H9 (cell line): ENCODE results near the gene SPTBN2. TPM values are rescaled to one million over a fixed set of nuclear protein-coding genes. Genes with fewer than 3 reads are reported as not detected.

Experiments used
- DNase-seq: peaks from one replicate; pipeline ENCODE4 v3.0.0-alpha.2; 2017
- H2AFZ ChIP-seq: one replicate; pipeline ENCODE4 v1.6.1; 2013; ENCODE audit warnings: mild to moderate bottlenecking, low read length, control low read depth, moderate library complexity
- H2AK5ac ChIP-seq: 2 replicates; pipeline ENCODE4 v1.6.1; 2013; ENCODE audit warnings: low read length, control low read depth, mixed read lengths; ENCODE audit not compliant: insufficient read length
- H2BK120ac ChIP-seq: one replicate; pipeline ENCODE4 v1.6.1; 2013; ENCODE audit warnings: low read depth, mild to moderate bottlenecking, low read length, control low read depth, inconsistent platforms; ENCODE audit not compliant: poor library complexity, severe bottlenecking
- H2BK12ac ChIP-seq: 2 replicates; pipeline ENCODE4 v1.6.1; 2013; ENCODE audit warnings: low read length, control low read depth, mixed read lengths, low read depth; ENCODE audit not compliant: insufficient read length
- H2BK15ac ChIP-seq: 2 replicates; pipeline ENCODE4 v1.6.1; 2013; ENCODE audit warnings: low read depth, low read length, control low read depth
- H2BK20ac ChIP-seq: one replicate; pipeline ENCODE4 v1.6.1; 2013; ENCODE audit warnings: low read depth, mild to moderate bottlenecking, low read length, control low read depth, inconsistent platforms; ENCODE audit not compliant: poor library complexity, severe bottlenecking
- H2BK5ac ChIP-seq: 2 replicates; pipeline ENCODE4 v1.6.1; 2013; ENCODE audit warnings: low read length, control low read depth, mixed read lengths; ENCODE audit not compliant: insufficient read length
- H3K14ac ChIP-seq: 2 replicates; pipeline ENCODE4 v1.6.1; 2013; ENCODE audit warnings: low read length, control low read depth; ENCODE audit not compliant: insufficient read depth
- H3K18ac ChIP-seq: 2 replicates; pipeline ENCODE4 v1.6.1; 2013; ENCODE audit warnings: low read depth, mild to moderate bottlenecking, mixed read lengths, low read length, control low read depth; ENCODE audit not compliant: insufficient read length
- H3K23ac ChIP-seq: 2 replicates; pipeline ENCODE4 v1.6.1; 2013; ENCODE audit warnings: low read length, control low read depth, mixed read lengths, low read depth; ENCODE audit not compliant: insufficient read length
- H3K23me2 ChIP-seq: 2 replicates; pipeline ENCODE4 v1.6.1; 2013; ENCODE audit warnings: low read depth, mild to moderate bottlenecking, mixed read lengths, low read length, control low read depth; ENCODE audit not compliant: insufficient read length, poor library complexity, severe bottlenecking
- H3K27ac ChIP-seq: 2 replicates; pipeline ENCODE4 v1.5.1; 2013; ENCODE audit warnings: low read length, control low read depth, mixed read lengths, low read depth; ENCODE audit not compliant: insufficient read length
- H3K27me3 ChIP-seq: 2 replicates; pipeline ENCODE4 v1.6.1; 2013; ENCODE audit warnings: low read length, control low read depth, inconsistent platforms; ENCODE audit not compliant: insufficient read depth
- H3K4ac ChIP-seq: 2 replicates; pipeline ENCODE4 v1.6.1; 2013; ENCODE audit warnings: low read depth, mild to moderate bottlenecking, control low read depth, inconsistent platforms, low read length, moderate library complexity
- H3K4me1 ChIP-seq: 2 replicates; pipeline ENCODE4 v1.6.1; 2013; ENCODE audit warnings: low read length, control low read depth, inconsistent platforms; ENCODE audit not compliant: insufficient read depth
- H3K4me2 ChIP-seq: 2 replicates; pipeline ENCODE4 v1.6.1; 2013; ENCODE audit warnings: low read length, control low read depth, mixed read lengths; ENCODE audit not compliant: insufficient read length, insufficient read depth
- H3K56ac ChIP-seq: 2 replicates; pipeline ENCODE4 v1.6.1; 2013; ENCODE audit warnings: low read depth, mild to moderate bottlenecking, mixed read lengths, low read length, control low read depth; ENCODE audit not compliant: insufficient read length
- H3K79me1 ChIP-seq: 2 replicates; pipeline ENCODE4 v1.6.1; 2013; ENCODE audit warnings: low read depth, mild to moderate bottlenecking, moderate library complexity, low read length, control low read depth, inconsistent platforms; ENCODE audit not compliant: insufficient read depth, poor library complexity, severe bottlenecking
- H3K79me2 ChIP-seq: 2 replicates; pipeline ENCODE4 v1.6.1; 2013; ENCODE audit warnings: low read length, control low read depth, inconsistent platforms; ENCODE audit not compliant: insufficient read depth
- H3K9ac ChIP-seq: 2 replicates; pipeline ENCODE4 v1.6.1; 2013; ENCODE audit warnings: low read length, control low read depth, mixed read lengths; ENCODE audit not compliant: insufficient read length; ENCODE audit errors: extremely low read depth
- H3K9me3 ChIP-seq: one replicate; pipeline ENCODE4 v1.6.1; 2013; ENCODE audit warnings: low read depth, low read length, inconsistent platforms; ENCODE audit not compliant: control insufficient read depth
- H3T11ph ChIP-seq: one replicate; pipeline ENCODE4 v1.6.1; 2013; ENCODE audit warnings: mild to moderate bottlenecking, low read length, control low read depth, inconsistent platforms
- H4K20me1 ChIP-seq: one replicate; pipeline ENCODE4 v1.6.1; 2013; ENCODE audit not compliant: control insufficient read depth, insufficient read length, insufficient read depth
- H4K5ac ChIP-seq: 2 replicates; pipeline ENCODE4 v1.6.1; 2013; ENCODE audit warnings: low read depth, mild to moderate bottlenecking, mixed read lengths, low read length, control low read depth; ENCODE audit not compliant: insufficient read length
- H4K8ac ChIP-seq: replicated peaks from 2 replicates; pipeline ENCODE4 v1.6.1; 2013; ENCODE audit warnings: low read length, control low read depth, mixed read lengths, low read depth; ENCODE audit not compliant: insufficient read length
- H4K91ac ChIP-seq: 2 replicates; pipeline ENCODE4 v1.6.1; 2013; ENCODE audit warnings: low read depth, mild to moderate bottlenecking, moderate library complexity, mixed read lengths, low read length, control low read depth; ENCODE audit not compliant: insufficient read length
- H3K27ac Mint-ChIP-seq, 3 experiments: 2 replicates in 2 of 3; 3 replicates in 1 of 3; pipeline ENCODE4 v1.8.0; 2020 to 2021; ENCODE audit warnings: mixed read lengths in 3 of 3, mild to moderate bottlenecking in 1 of 3, moderate library complexity in 1 of 3
- H3K27me3 Mint-ChIP-seq: 2 replicates; pipeline ENCODE4 v1.8.0; 2021; ENCODE audit warnings: low read depth, mild to moderate bottlenecking, moderate library complexity, mixed read lengths
- H3K36me3 Mint-ChIP-seq, 3 experiments: 2 replicates in 2 of 3; 3 replicates in 1 of 3; pipeline ENCODE4 v1.8.0; 2020 to 2021; ENCODE audit warnings: low read depth in 3 of 3, mixed read lengths in 3 of 3; ENCODE audit not compliant: insufficient read depth in 1 of 3
- H3K4me1 Mint-ChIP-seq, 2 experiments: 2 replicates each; pipeline ENCODE4 v1.8.0; 2020; ENCODE audit warnings: mixed read lengths in 2 of 2
- H3K4me3 Mint-ChIP-seq, 2 experiments: 2 replicates in 1 of 2; 3 replicates in 1 of 2; pipeline ENCODE4 v1.8.0; 2020 to 2021; ENCODE audit warnings: mild to moderate bottlenecking in 2 of 2, mixed read lengths in 2 of 2, moderate library complexity in 1 of 2
- H3K9me3 Mint-ChIP-seq, 2 experiments: 2 replicates in 1 of 2; 3 replicates in 1 of 2; pipeline ENCODE4 v1.8.0; 2020; ENCODE audit warnings: mild to moderate bottlenecking in 2 of 2, mixed read lengths in 2 of 2, moderate library complexity in 1 of 2
- WGBS: extraction: QIAGEN DNeasy Blood & Tissue Kit; methylation state at CpG from one replicate; pipeline ENCODE4 v1.1.7; 2013; ENCODE audit warnings: missing lambda C conversion rate, low lambda C conversion rate, mixed read lengths; ENCODE audit not compliant: insufficient read length; ENCODE audit errors: extremely low coverage; 5-methylcytosine and 5-hydroxymethylcytosine counted together
- total RNA-seq: library from RNA; stranded (reverse); gene quantifications from 2 replicates; pipeline ENCODE4 v1.2.1, GENCODE V29; 2021
- TF ChIP-seq, protein P1 (sequence below): fragments of 200-600 bp; sonication (generic); conservative IDR thresholded peaks from 3 replicates; pipeline ENCODE4 v1.8.0; 2021; ENCODE audit warnings: antibody characterized with exemption, mild to moderate bottlenecking

The SPTBN2 gene
- total RNA-seq, 1 experiment from 2014 or later = 80.4 TPM

DNA sequence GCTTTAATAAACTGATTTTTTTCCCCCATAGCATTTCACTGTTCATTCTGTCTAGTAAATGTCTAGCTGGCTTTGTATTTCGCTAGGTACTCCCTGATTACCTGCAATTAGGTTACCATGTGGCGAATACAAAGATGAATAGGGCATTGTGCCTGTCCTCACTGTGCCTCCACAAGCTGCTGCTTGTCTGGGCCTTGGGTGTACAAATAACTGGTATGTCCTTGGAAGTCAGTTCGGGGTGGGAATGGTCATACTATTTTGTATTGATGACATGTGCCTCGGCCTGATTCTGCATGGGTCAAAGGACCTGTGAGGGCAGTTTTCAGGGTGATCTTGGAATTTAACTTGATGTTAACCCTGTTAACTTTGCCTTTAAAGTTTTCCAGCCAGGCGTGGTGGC lies 79.1 kb downstream of the SPTBN2 start:
- H2AK5ac ChIP-seq = no peak overlapping the region
- H2BK20ac ChIP-seq = no peak overlapping the region
- no peak overlapping the region for H3K23ac ChIP-seq
- H3K4me2 ChIP-seq = no peak overlapping the region
- H4K91ac ChIP-seq = no peak overlapping the region
- H3K79me1 ChIP-seq = peaks cover 12% of the 10 kb centered on the region
- H3K56ac ChIP-seq = no peak overlapping the region
- no peak overlapping the region for H3T11ph ChIP-seq
- no peak overlapping the region for H2BK120ac ChIP-seq
- no peak overlapping the region for H3K18ac ChIP-seq
- WGBS = no CpG with 5 or more reads among the region's 5 CpGs
- peaks cover 15% of the 10 kb centered on the region in 2 experiments for H3K4me1 Mint-ChIP-seq
- H3K9me3 ChIP-seq = no peaks in the 10 kb centered on the region
- H3K79me2 ChIP-seq = peaks cover 18% of the 10 kb centered on the region
- H3K9me3 Mint-ChIP-seq = no peaks in the 10 kb centered on the region
- no peak overlapping the region for H2BK15ac ChIP-seq
- H3K4ac ChIP-seq = no peak overlapping the region
- no peak overlapping the region for H3K9ac ChIP-seq
- no peaks in the 10 kb centered on the region; the same call in 1 of the 2 replicates for H3K27me3 Mint-ChIP-seq
- H3K27me3 ChIP-seq = no peaks in the 10 kb centered on the region
- no peaks in the 10 kb centered on the region for H3K4me1 ChIP-seq
- TF ChIP-seq, protein P1, sequence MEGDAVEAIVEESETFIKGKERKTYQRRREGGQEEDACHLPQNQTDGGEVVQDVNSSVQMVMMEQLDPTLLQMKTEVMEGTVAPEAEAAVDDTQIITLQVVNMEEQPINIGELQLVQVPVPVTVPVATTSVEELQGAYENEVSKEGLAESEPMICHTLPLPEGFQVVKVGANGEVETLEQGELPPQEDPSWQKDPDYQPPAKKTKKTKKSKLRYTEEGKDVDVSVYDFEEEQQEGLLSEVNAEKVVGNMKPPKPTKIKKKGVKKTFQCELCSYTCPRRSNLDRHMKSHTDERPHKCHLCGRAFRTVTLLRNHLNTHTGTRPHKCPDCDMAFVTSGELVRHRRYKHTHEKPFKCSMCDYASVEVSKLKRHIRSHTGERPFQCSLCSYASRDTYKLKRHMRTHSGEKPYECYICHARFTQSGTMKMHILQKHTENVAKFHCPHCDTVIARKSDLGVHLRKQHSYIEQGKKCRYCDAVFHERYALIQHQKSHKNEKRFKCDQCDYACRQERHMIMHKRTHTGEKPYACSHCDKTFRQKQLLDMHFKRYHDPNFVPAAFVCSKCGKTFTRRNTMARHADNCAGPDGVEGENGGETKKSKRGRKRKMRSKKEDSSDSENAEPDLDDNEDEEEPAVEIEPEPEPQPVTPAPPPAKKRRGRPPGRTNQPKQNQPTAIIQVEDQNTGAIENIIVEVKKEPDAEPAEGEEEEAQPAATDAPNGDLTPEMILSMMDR = no peak
- no peak overlapping the region for H3K4me3 Mint-ChIP-seq
- no peak overlapping the region for H3K27ac ChIP-seq
- H2BK12ac ChIP-seq = no peak overlapping the region
- peaks cover 66 to 82% (median 81%) of the 10 kb centered on the region in 3 experiments for H3K36me3 Mint-ChIP-seq
- no peaks in the 10 kb centered on the region for H3K23me2 ChIP-seq
- H4K5ac ChIP-seq = no peak overlapping the region
- H4K20me1 ChIP-seq = no peaks in the 10 kb centered on the region
- 0 out of 7 replicates have a peak overlapping the region, but pooled peaks of 1 of the 3 experiments have one; percentile 40 for H3K27ac Mint-ChIP-seq
- no peak overlapping the region for H2BK5ac ChIP-seq
- no peak overlapping the region for H4K8ac ChIP-seq
- no peak for DNase-seq
- no peak overlapping the region for H3K14ac ChIP-seq
- no peak overlapping the region for H2AFZ ChIP-seq
